Dermis microvascular lymphatic vessel endothelial cell (primary cell): Measurements from ENCODE around the gene ITPRID1. TPM values are rescaled to one million over a fixed set of nuclear protein-coding genes. Genes with fewer than 3 reads are reported as not detected.
"Not testable (repeated sequence)": the region's sequence is repeated elsewhere in the genome, so short reads cannot be mapped to it uniquely, and the experiment has no call there.

Experiments used
- DNase-seq, 2 donors: peaks; one replicate each; pipeline versions ENCODE4 v3.0.0 to v3.0.0-alpha.2; 2010; ENCODE audit warnings: low read depth in 2 of 2
- total RNA-seq: library from RNA; depleted of rRNA; stranded (reverse); fragments of >200 nt; gene quantifications from 2 replicates; pipeline ENCODE4 v1.2.1, GENCODE V29; 2014

ITPRID1 gene
- total RNA-seq, 1 donor from 2014 or later = not detected

- DNase-seq = no peak
Measured at GRCh38 chr7:31516680-31517502, 3.0 kb downstream of the ITPRID1 start.

- DNase-seq = no peak
Measured at GRCh38 chr7:31517513-31517912, 3.6 kb downstream of the ITPRID1 start.

- DNase-seq = no peak
Measured at GRCh38 chr7:31518766-31519165, 4.9 kb downstream of the ITPRID1 start.

- DNase-seq = no peak
Measured at GRCh38 chr7:31521336-31522010, 7.6 kb downstream of the ITPRID1 start.

GRCh38 chr7:31526864-31527263, 13.0 kb downstream of the ITPRID1 start:
- DNase-seq = no peak

- DNase-seq = no peak
Measured at GRCh38 chr7:31529103-31529502, 15.2 kb downstream of the ITPRID1 start.

GRCh38 chr7:31540651-31541185, 26.8 kb downstream of the ITPRID1 start:
- DNase-seq = not testable (repeated sequence)

- no peak for DNase-seq
Measured at GRCh38 chr7:31545549-31545948, 31.7 kb downstream of the ITPRID1 start.

- DNase-seq = no peak
Measured at GRCh38 chr7:31549611-31550010, 35.7 kb downstream of the ITPRID1 start.

GRCh38 chr7:31550432-31550831, 36.5 kb downstream of the ITPRID1 start:
- no peak for DNase-seq

- no peak for DNase-seq
Measured at GRCh38 chr7:31553661-31554081, 39.8 kb downstream of the ITPRID1 start.

- no peak for DNase-seq
Measured at GRCh38 chr7:31562002-31562401, 48.1 kb downstream of the ITPRID1 start.

- DNase-seq = no peak
Measured at GRCh38 chr7:31563522-31563921, 49.6 kb downstream of the ITPRID1 start.

GRCh38 chr7:31563951-31564350, 50.1 kb downstream of the ITPRID1 start:
- DNase-seq = no peak

GRCh38 chr7:31564661-31565060, 50.8 kb downstream of the ITPRID1 start:
- no peak for DNase-seq

GRCh38 chr7:31569528-31569927, 55.6 kb downstream of the ITPRID1 start:
- DNase-seq = no peak

- DNase-seq = no peak
Measured at GRCh38 chr7:31583526-31583925, 69.6 kb downstream of the ITPRID1 start.

GRCh38 chr7:31583942-31584341, 70.1 kb downstream of the ITPRID1 start:
- no peak for DNase-seq

GRCh38 chr7:31595390-31595789, 81.5 kb downstream of the ITPRID1 start:
- no peak for DNase-seq

GRCh38 chr7:31602041-31602625, 88.2 kb downstream of the ITPRID1 start:
- no peak for DNase-seq

- no peak for DNase-seq
Measured at GRCh38 chr7:31603046-31603445, 89.2 kb downstream of the ITPRID1 start.

GRCh38 chr7:31613604-31614003, 99.7 kb downstream of the ITPRID1 start:
- no peak for DNase-seq
